ENCODE data around the gene TNNI2.

The TNNI2 gene

GRCh38 chr11:1822648-1823375, 16.0 kb upstream of the TNNI2 start:
- no peak for DNase-seq

GRCh38 chr11:1823376-1824220, 15.2 kb upstream of the TNNI2 start:
- DNase-seq = no peak

- DNase-seq = no peak
Measured at GRCh38 chr11:1824221-1825038, 14.4 kb upstream of the TNNI2 start.

- no peak for DNase-seq
Measured at GRCh38 chr11:1825039-1825740, 13.6 kb upstream of the TNNI2 start.

GRCh38 chr11:1825785-1826451, 12.9 kb upstream of the TNNI2 start:
- no peak for DNase-seq

- no peak for DNase-seq
Measured at GRCh38 chr11:1826552-1827094, 12.2 kb upstream of the TNNI2 start.

GRCh38 chr11:1827095-1827813, 11.5 kb upstream of the TNNI2 start:
- DNase-seq = no peak

GRCh38 chr11:1827931-1828330, 10.8 kb upstream of the TNNI2 start:
- DNase-seq = no peak

- no peak for DNase-seq
Measured at GRCh38 chr11:1828542-1828941, 10.2 kb upstream of the TNNI2 start.

GRCh38 chr11:1829039-1829820, 9.6 kb upstream of the TNNI2 start:
- no peak for DNase-seq

- DNase-seq = no peak
Measured at GRCh38 chr11:1830004-1830321, 8.8 kb upstream of the TNNI2 start.

- DNase-seq = no peak
Measured at GRCh38 chr11:1830322-1831223, 8.2 kb upstream of the TNNI2 start.

GRCh38 chr11:1831338-1832210, 7.2 kb upstream of the TNNI2 start:
- no peak for DNase-seq

GRCh38 chr11:1832211-1832919, 6.4 kb upstream of the TNNI2 start:
- DNase-seq = peak; percentile 54 to 57

GRCh38 chr11:1832920-1833295, 5.9 kb upstream of the TNNI2 start:
- no peak for DNase-seq

- DNase-seq = no peak
Measured at GRCh38 chr11:1834062-1834610, 4.6 kb upstream of the TNNI2 start.
